Hematopoietic multipotent progenitor cell treated with erythropoietin and hydrocortisone succinate and interleukin-3 and kit ligand, for 8 days (in vitro differentiated cells): ENCODE results near the gene NOXRED1.
"Not testable (repeated sequence)": the region's sequence is repeated elsewhere in the genome, so short reads cannot be mapped to it uniquely, and the experiment has no call there.

Experiments used
- DNase-seq: peaks from one replicate; pipeline ENCODE4 v3.0.0-alpha.2; 2015

NOXRED1 gene

GRCh38 chr14:77423423-77423822 is at the start of gene NOXRED1:
Gene NOXRED1 (minus strand): TSS chr14:77423523. CDS start chr14:77422889, 634 bp downstream.
- no peak for DNase-seq

- DNase-seq, result no peak
These were observed 47.0 kb upstream of the NOXRED1 start for GRCh38 chr14:77470224-77470870.

GRCh38 chr14:77469539-77469938 is 46.2 kb upstream of the NOXRED1 start:
- no peak for DNase-seq

GRCh38 chr14:77469067-77469505 is 45.8 kb upstream of the NOXRED1 start:
- DNase-seq, result no peak

- DNase-seq, result no peak
These were observed 44.5 kb upstream of the NOXRED1 start for GRCh38 chr14:77467801-77468200.

- DNase-seq, result peak; percentile 90
These were observed 35.9 kb upstream of the NOXRED1 start for GRCh38 chr14:77459072-77459723.

GRCh38 chr14:77458249-77458950 is 35.1 kb upstream of the NOXRED1 start:
- DNase-seq, result peak; percentile 92

GRCh38 chr14:77457522-77458248 is 34.4 kb upstream of the NOXRED1 start, which contains the start of the genes AHSA1 and VIPAS39:
Gene AHSA1 (plus strand): TSS chr14:77458093. CDS start chr14:77458190, 97 bp downstream.
Gene VIPAS39 (minus strand): TSS chr14:77457601. CDS start chr14:77454102, 3,499 bp downstream.
- DNase-seq, result peak; percentile 99

- no peak for DNase-seq
These were observed 33.8 kb upstream of the NOXRED1 start for GRCh38 chr14:77457115-77457521.

GRCh38 chr14:77455966-77456640 is 32.8 kb upstream of the NOXRED1 start:
- DNase-seq, result no peak

- no peak for DNase-seq
These were observed 18.9 kb upstream of the NOXRED1 start for GRCh38 chr14:77442196-77442595.

- no peak for DNase-seq
These were observed 16.5 kb upstream of the NOXRED1 start for GRCh38 chr14:77439861-77440260.

- no peak for DNase-seq
These were observed 15.3 kb upstream of the NOXRED1 start for GRCh38 chr14:77438596-77438995.

GRCh38 chr14:77436042-77436441 is 12.7 kb upstream of the NOXRED1 start:
- no peak for DNase-seq

GRCh38 chr14:77426396-77426795 is 3.1 kb upstream of the NOXRED1 start:
- no peak for DNase-seq

GRCh38 chr14:77424862-77425261 is 1.5 kb upstream of the NOXRED1 start:
- no peak for DNase-seq

- no peak for DNase-seq
These were observed 2.1 kb downstream of the NOXRED1 start for GRCh38 chr14:77421201-77421600.

- DNase-seq, result no peak
These were observed 6.5 kb downstream of the NOXRED1 start for GRCh38 chr14:77416836-77417235.

GRCh38 chr14:77416098-77416497 is 7.2 kb downstream of the NOXRED1 start:
- DNase-seq, result not testable (repeated sequence)

- DNase-seq, result not testable (repeated sequence)
These were observed 7.8 kb downstream of the NOXRED1 start for GRCh38 chr14:77415403-77416030.

GRCh38 chr14:77409131-77409533 is 14.2 kb downstream of the NOXRED1 start:
- DNase-seq, result peak; percentile 79

- peak; percentile 66 for DNase-seq
These were observed 16.2 kb downstream of the NOXRED1 start for GRCh38 chr14:77407158-77407557.
